GM12878 (cell line): ENCODE data around the gene TBL1XR1. TPM values are rescaled to one million over a fixed set of nuclear protein-coding genes. Genes with fewer than 3 reads are reported as not detected.

Source experiments
- ATAC-seq: fragments of 200-7000 bp; cut with Tn5 transposase; 3 replicates; pipeline ENCODE4 v1.9.1; 2020; ENCODE audit warnings: mild to moderate bottlenecking, moderate library complexity
- BruUV-seq: library from RNA; stranded (reverse); fragments of 400-500 nt; replicated peaks from 2 replicates; lab custom pipeline; 2021; lab: Mats Ljungman, UMichigan
- CTCF ChIA-PET: fragments of 300-600 bp; sonication (Branson Sonifier 250); formaldehyde crosslinking; extraction: SDS; loops from one replicate; lab custom pipeline; 2021; ENCODE audit warnings: inconsistent platforms; lab: Yijun Ruan, JAX
- POLR2A ChIA-PET: fragments of 350-600 bp; formaldehyde crosslinking; extraction: SDS; loops from one replicate; lab custom pipeline; 2021; ENCODE audit warnings: inconsistent platforms; lab: Charles Lee
- RAD21 ChIA-PET: fragments of 300-600 bp; sonication (Branson Sonifier 250); formaldehyde crosslinking; loops from one replicate; lab custom pipeline; 2023; ENCODE audit warnings: antibody characterized with exemption; ENCODE audit not compliant: unreplicated experiment; lab: Charles Lee
- SMC1A ChIA-PET: fragments of 300-600 bp; sonication (Branson Sonifier 250); formaldehyde crosslinking; loops from one replicate; lab custom pipeline; 2023; ENCODE audit not compliant: unreplicated experiment, uncharacterized antibody; lab: Charles Lee
- DNase-seq: peaks from one replicate; pipeline ENCODE4 v3.0.0-alpha.2; 2011; ENCODE audit warnings: low read depth, low spot score
- FAIRE-seq: peaks from 3 replicates; lab custom pipeline; 2011; peaks lifted over from hg19 to GRCh38; lab: Jason Lieb, UNC
- H2AFZ ChIP-seq: 2 replicates; pipeline ENCODE4 v1.6.0; 2011; ENCODE audit warnings: low read depth, low read length, control low read depth; ENCODE audit not compliant: control insufficient read depth
- H3K27ac ChIP-seq: 2 replicates; pipeline ENCODE4 v1.5.1; 2011; ENCODE audit warnings: control low read depth; ENCODE audit not compliant: control insufficient read depth, insufficient read depth
- H3K27me3 ChIP-seq, 2 experiments: replicated peaks in 1 of 2; 2 replicates each; pipeline versions ENCODE4 v1.6.0 to v1.6.1; 2011; ENCODE audit warnings: low read length in 1 of 2; ENCODE audit not compliant: control insufficient read depth in 2 of 2, insufficient read depth in 2 of 2
- H3K36me3 ChIP-seq, 2 experiments: 2 replicates each; pipeline ENCODE4 v1.5.1; 2011; ENCODE audit warnings: low read length in 1 of 2; ENCODE audit not compliant: control insufficient read depth in 2 of 2, insufficient read depth in 2 of 2
- H3K4me1 ChIP-seq: 2 replicates; pipeline ENCODE4 v1.6.1; 2011; ENCODE audit warnings: mild to moderate bottlenecking, low read length, moderate library complexity, mixed read lengths; ENCODE audit not compliant: control insufficient read depth, insufficient read depth
- H3K4me2 ChIP-seq: 2 replicates; pipeline ENCODE4 v1.6.0; 2011; ENCODE audit warnings: control low read depth; ENCODE audit not compliant: control insufficient read depth, insufficient read depth
- H3K4me3 ChIP-seq: fragments of 200-600 bp; sonication (generic); 2 replicates; pipeline ENCODE4 v1.5.1; 2016
- H3K79me2 ChIP-seq: 2 replicates; pipeline ENCODE4 v1.6.0; 2011; ENCODE audit warnings: low read length; ENCODE audit not compliant: control insufficient read depth, insufficient read depth
- H3K9ac ChIP-seq: 2 replicates; pipeline ENCODE4 v1.8.0; 2011; ENCODE audit warnings: low read length, control low read depth, mixed read lengths; ENCODE audit not compliant: control insufficient read depth, insufficient read depth
- H3K9me3 ChIP-seq: replicated peaks from 3 replicates; pipeline ENCODE4 v1.5.1; 2011; ENCODE audit warnings: mild to moderate bottlenecking, low read length; ENCODE audit not compliant: control insufficient read depth, insufficient read depth
- H4K20me1 ChIP-seq: 2 replicates; pipeline ENCODE4 v1.6.0; 2011; ENCODE audit not compliant: control insufficient read depth, insufficient read depth
- CUX1 ChIP-seq: IDR thresholded peaks from 2 replicates; pipeline ENCODE4 v1.6.1; 2012; ENCODE audit warnings: improper control_type of control experiment, low read depth, low read length; ENCODE audit not compliant: insufficient replicate concordance
- DPF2 ChIP-seq: fragments of 450-650 bp; IDR thresholded peaks from 2 replicates; pipeline ENCODE4 v1.6.1; 2017; ENCODE audit warnings: mild to moderate bottlenecking
- EZH2 ChIP-seq: IDR thresholded peaks from 2 replicates; pipeline ENCODE4 v1.6.1; 2012; ENCODE audit warnings: low read depth, mild to moderate bottlenecking, control low read depth, inconsistent platforms, low read length, borderline replicate concordance; ENCODE audit not compliant: control insufficient read depth
- IKZF2 ChIP-seq, 2 experiments: fragments of 450-650 bp; IDR thresholded peaks; 2 replicates each; pipeline ENCODE4 v1.6.1; 2017; ENCODE audit warnings: mild to moderate bottlenecking in 2 of 2, moderate library complexity in 2 of 2
- MTA2 ChIP-seq: fragments of 450-650 bp; IDR thresholded peaks from 2 replicates; pipeline ENCODE4 v1.6.1; 2016; ENCODE audit warnings: low read depth, mild to moderate bottlenecking, moderate library complexity
- NFXL1 ChIP-seq: fragments of 450-650 bp; IDR thresholded peaks from 2 replicates; pipeline ENCODE4 v1.6.1; 2017; ENCODE audit warnings: antibody characterized with exemption, mild to moderate bottlenecking, borderline replicate concordance
- NFYB ChIP-seq: IDR thresholded peaks from 2 replicates; pipeline ENCODE4 v1.6.1; 2011; ENCODE audit warnings: low read depth, mild to moderate bottlenecking, low read length, improper control_type of control experiment, moderate library complexity; ENCODE audit not compliant: insufficient read depth
- PAX8 ChIP-seq: fragments of 450-650 bp; IDR thresholded peaks from 2 replicates; pipeline ENCODE4 v1.6.1; 2017; ENCODE audit warnings: mild to moderate bottlenecking, moderate library complexity
- RELA ChIP-seq: fragments of 450-650 bp; IDR thresholded peaks from 2 replicates; pipeline ENCODE4 v1.8.0; 2014; ENCODE audit warnings: borderline replicate concordance; ENCODE audit not compliant: partially characterized antibody
- SIN3A ChIP-seq: IDR thresholded peaks from 2 replicates; pipeline ENCODE4 v1.6.1; 2012; ENCODE audit warnings: low read depth, low read length, improper control_type of control experiment
- SIX5 ChIP-seq: IDR thresholded peaks from 2 replicates; pipeline ENCODE4 v1.6.1; 2011; ENCODE audit warnings: mild to moderate bottlenecking, low read depth, low read length, moderate library complexity; ENCODE audit not compliant: severe bottlenecking
- SREBF2 ChIP-seq: IDR thresholded peaks from 2 replicates; pipeline ENCODE4 v1.6.1; 2012; ENCODE audit warnings: mild to moderate bottlenecking, low read length
- STAT3 ChIP-seq: IDR thresholded peaks from 2 replicates; pipeline ENCODE4 v1.6.1; 2011; ENCODE audit warnings: low read depth, low read length, improper control_type of control experiment
- WRNIP1 ChIP-seq: IDR thresholded peaks from 2 replicates; pipeline ENCODE4 v1.6.1; 2011; ENCODE audit warnings: low read depth, low read length, improper control_type of control experiment, borderline replicate concordance
- WGBS: methylation state at CpG from one replicate; pipeline ENCODE4 v1.1.6; 2016; ENCODE audit warnings: low lambda C conversion rate; ENCODE audit not compliant: insufficient replicate concordance, insufficient coverage; ENCODE audit errors: missing lambda C conversion rate; 5-methylcytosine and 5-hydroxymethylcytosine counted together
- in situ Hi-C: fragments of 300-500 bp; cut with MboI; formaldehyde crosslinking; loops from 9 replicates; pipeline ENCODE4 v1.14.3; 2018; ENCODE audit warnings: mixed read lengths
- intact Hi-C: fragments of 100-400 bp; cut with micrococcal nuclease; formaldehyde crosslinking; loops from one replicate; pipeline ENCODE4 v1.14.2; 2022; ENCODE audit not compliant: unreplicated experiment
- polyA plus RNA-seq, 11 experiments: library from polyadenylated mRNA; depleted of rRNA in 4 of 11; unstranded in 6 of 11; stranded (reverse) in 5 of 11; fragments of >200 nt; fragmentation: Nextera tagmentation in 4 of 11; fragmentation: Illumina TruSeq in 1 of 11; extraction: Ambion mirVana in 4 of 11; extraction: Trizol in 1 of 11; gene quantifications; 1 replicate in 1 of 11; 2 replicates in 10 of 11; pipeline versions ENCODE4 v1.2.1 to v1.2.3, GENCODE V29; 2011 to 2016; ENCODE audit warnings: inconsistent platforms in 2 of 11, missing spikeins in 2 of 11, low read depth in 1 of 11
- total RNA-seq, 4 experiments: library from RNA; depleted of rRNA in 3 of 4; stranded (reverse); fragments of >200 nt in 3 of 4; fragmentation: Illumina TruSeq in 1 of 4; extraction: Trizol in 1 of 4; gene quantifications; 2 replicates each; pipeline versions ENCODE4 v1.2.1 to v1.2.3, GENCODE V29; 2013 to 2021

TBL1XR1 gene
- total and polyA plus RNA-seq, 10 of the 15 experiments (the other 5 are each of a cell fraction or from before 2014, with no cell fraction given): 13.0 to 115 (median 60.4) TPM

- FAIRE-seq: no peak
- POLR2A ChIA-PET: no interaction called here
- DNase-seq: no peak
- Histone ChIP-seq H3K9me3 (no peaks in the 10 kb centered on the region), H3K4me2 (no peak overlapping the region), H3K79me2 (peaks cover 98% of the 10 kb centered on the region), H3K36me3 (peaks cover 0 to 3% of the 10 kb centered on the region in 2 experiments; a peak in 2 of 4 replicates), H3K27me3 (no peaks in the 10 kb centered on the region), H3K9ac (no peak overlapping the region), H3K4me1 (peaks cover 8% of the 10 kb centered on the region), H3K27ac (no peak overlapping the region), H4K20me1 (no peaks in the 10 kb centered on the region), H2AFZ (no peak overlapping the region), H3K4me3 (no peak overlapping the region)
- RAD21 ChIA-PET: no interaction called here
- intact Hi-C loops (no loop called here), in situ Hi-C loops (no loop called here)
- no TSS peak for BruUV-seq
- SMC1A ChIA-PET: interaction anchor here (0.5 to 1.3 kb wide), 3 partner anchors 14 to 1655 kb away, joined by 3 read pairs; no protein-coding TSS in a partner anchor
- CTCF ChIA-PET: no interaction called here
- ATAC-seq: no peak
- WGBS: 47% methylated on average over 1 of the region's 1 CpG
- TF ChIP-seq SIX5 (no peak), IKZF2 (IDR thresholded peaks at IDR 0.05) (no peak), NFXL1 (no peak), DPF2 (no peak), STAT3 (no peak), CUX1 (no peak), WRNIP1 (no peak), SREBF2 (no peak), EZH2 (no peak), NFYB (no peak), SIN3A (no peak), MTA2 (no peak), RELA (no peak), PAX8 (no peak)
These were observed 14.9 kb downstream of the TBL1XR1 start for GRCh38 chr3:177182352-177182751.
